Natural killer cell (primary cell): ENCODE measurements around the gene CCKAR. TPM values are rescaled to one million over a fixed set of nuclear protein-coding genes. Genes with fewer than 3 reads are reported as not detected.

Experiments used
- ATAC-seq, 3 donors: fragments of 150-1000 bp in 2 of 3; fragments of 200-7000 bp in 1 of 3; cut with Tn5 transposase; 1 replicate in 1 of 3; 2 replicates in 2 of 3; pipeline ENCODE4 v1.10.0; 2021; ENCODE audit warnings: mild to moderate bottlenecking in 2 of 3, moderate library complexity in 2 of 3
- DNase-seq, 2 donors: peaks; one replicate each; pipeline versions ENCODE4 v3.0.0 to v3.0.0-alpha.2; 2013 to 2021; ENCODE audit warnings: mixed read lengths in 1 of 2
- H3K27ac ChIP-seq: one replicate; pipeline ENCODE4 v1.5.1; 2013; ENCODE audit warnings: mild to moderate bottlenecking, low read length
- H3K27me3 ChIP-seq: one replicate; pipeline ENCODE4 v1.6.1; 2013; ENCODE audit warnings: low read length; ENCODE audit not compliant: control insufficient read depth, insufficient read depth
- H3K36me3 ChIP-seq: one replicate; pipeline ENCODE4 v1.6.1; 2013; ENCODE audit warnings: low read length; ENCODE audit not compliant: control insufficient read depth, insufficient read depth
- H3K4me1 ChIP-seq: one replicate; pipeline ENCODE4 v1.6.1; 2013; ENCODE audit warnings: low read length; ENCODE audit not compliant: control insufficient read depth, insufficient read depth
- H3K4me3 ChIP-seq: one replicate; pipeline ENCODE4 v1.5.1; 2013; ENCODE audit warnings: low read length
- H3K9me3 ChIP-seq: one replicate; pipeline ENCODE4 v1.6.1; 2013; ENCODE audit warnings: low read length; ENCODE audit not compliant: control insufficient read depth, insufficient read depth
- H3K27ac Mint-ChIP-seq, 2 donors: one replicate each; pipeline ENCODE4 v1.8.0; 2022; ENCODE audit warnings: mild to moderate bottlenecking in 2 of 2, mixed read lengths in 2 of 2, moderate library complexity in 1 of 2
- H3K27me3 Mint-ChIP-seq, 2 donors: one replicate each; pipeline ENCODE4 v1.8.0; 2022; ENCODE audit warnings: low read depth in 2 of 2, mixed read lengths in 2 of 2
- H3K36me3 Mint-ChIP-seq: one replicate; pipeline ENCODE4 v1.8.0; 2022; ENCODE audit warnings: mixed read lengths
- H3K4me1 Mint-ChIP-seq, 2 donors: one replicate each; pipeline ENCODE4 v1.8.0; 2022; ENCODE audit warnings: mixed read lengths in 2 of 2
- H3K4me3 Mint-ChIP-seq: one replicate; pipeline ENCODE4 v1.8.0; 2022; ENCODE audit warnings: mild to moderate bottlenecking, moderate library complexity, mixed read lengths
- H3K9me3 Mint-ChIP-seq, 2 donors: one replicate each; pipeline ENCODE4 v1.8.0; 2022; ENCODE audit warnings: mixed read lengths in 2 of 2
- WGBS: methylation state at CpG from one replicate; pipeline ENCODE4 v1.1.7; 2013; ENCODE audit warnings: missing lambda C conversion rate; ENCODE audit not compliant: insufficient coverage; 5-methylcytosine and 5-hydroxymethylcytosine counted together
- intact Hi-C: fragments of 100-400 bp; cut with micrococcal nuclease; formaldehyde crosslinking; loops from one replicate; pipeline ENCODE4 v1.14.2; 2022
- total RNA-seq, 4 donors: library from RNA; stranded (reverse); fragments of 120-200 nt in 1 of 4; gene quantifications; one replicate each; pipeline versions ENCODE4 v1.2.3 to v1.2.4, GENCODE V29; 2013 to 2022
- TF ChIP-seq, protein P1 (sequence below): fragments of 200-600 bp; IDR thresholded peaks from one replicate; pipeline ENCODE4 v1.8.0; 2022; ENCODE audit warnings: antibody characterized with exemption

CCKAR gene
- total RNA-seq, 3 donors from 2014 or later (not counting 1 experiment from before 2014, with no cell fraction given), result not detected

- no peaks in the 10 kb centered on the region for H3K9me3 Mint-ChIP-seq
- no peak overlapping the region for H3K4me3 Mint-ChIP-seq
- WGBS, result 91% methylated on average over 19 of the region's 19 CpGs
- TF ChIP-seq, protein P1, sequence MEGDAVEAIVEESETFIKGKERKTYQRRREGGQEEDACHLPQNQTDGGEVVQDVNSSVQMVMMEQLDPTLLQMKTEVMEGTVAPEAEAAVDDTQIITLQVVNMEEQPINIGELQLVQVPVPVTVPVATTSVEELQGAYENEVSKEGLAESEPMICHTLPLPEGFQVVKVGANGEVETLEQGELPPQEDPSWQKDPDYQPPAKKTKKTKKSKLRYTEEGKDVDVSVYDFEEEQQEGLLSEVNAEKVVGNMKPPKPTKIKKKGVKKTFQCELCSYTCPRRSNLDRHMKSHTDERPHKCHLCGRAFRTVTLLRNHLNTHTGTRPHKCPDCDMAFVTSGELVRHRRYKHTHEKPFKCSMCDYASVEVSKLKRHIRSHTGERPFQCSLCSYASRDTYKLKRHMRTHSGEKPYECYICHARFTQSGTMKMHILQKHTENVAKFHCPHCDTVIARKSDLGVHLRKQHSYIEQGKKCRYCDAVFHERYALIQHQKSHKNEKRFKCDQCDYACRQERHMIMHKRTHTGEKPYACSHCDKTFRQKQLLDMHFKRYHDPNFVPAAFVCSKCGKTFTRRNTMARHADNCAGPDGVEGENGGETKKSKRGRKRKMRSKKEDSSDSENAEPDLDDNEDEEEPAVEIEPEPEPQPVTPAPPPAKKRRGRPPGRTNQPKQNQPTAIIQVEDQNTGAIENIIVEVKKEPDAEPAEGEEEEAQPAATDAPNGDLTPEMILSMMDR, result no peak
- DNase-seq (no peak), ATAC-seq (no peak)
- no peaks in the 10 kb centered on the region for H3K36me3 Mint-ChIP-seq
- no peaks in the 10 kb centered on the region for H3K4me1 Mint-ChIP-seq
- H3K27ac Mint-ChIP-seq, result no peak overlapping the region
- Histone ChIP-seq H3K9me3 (no peaks in the 10 kb centered on the region), H3K4me1 (no peaks in the 10 kb centered on the region), H3K27ac (no peak overlapping the region), H3K27me3 (no peaks in the 10 kb centered on the region), H3K36me3 (no peaks in the 10 kb centered on the region), H3K4me3 (no peak overlapping the region)
- intact Hi-C loops, result no loop called here
- H3K27me3 Mint-ChIP-seq, result peaks cover 17 to 33% of the 10 kb centered on the region in 2 donors
These were observed 941 bp downstream of the CCKAR start for GRCh38 chr4:26489101-26489985.

DNA sequence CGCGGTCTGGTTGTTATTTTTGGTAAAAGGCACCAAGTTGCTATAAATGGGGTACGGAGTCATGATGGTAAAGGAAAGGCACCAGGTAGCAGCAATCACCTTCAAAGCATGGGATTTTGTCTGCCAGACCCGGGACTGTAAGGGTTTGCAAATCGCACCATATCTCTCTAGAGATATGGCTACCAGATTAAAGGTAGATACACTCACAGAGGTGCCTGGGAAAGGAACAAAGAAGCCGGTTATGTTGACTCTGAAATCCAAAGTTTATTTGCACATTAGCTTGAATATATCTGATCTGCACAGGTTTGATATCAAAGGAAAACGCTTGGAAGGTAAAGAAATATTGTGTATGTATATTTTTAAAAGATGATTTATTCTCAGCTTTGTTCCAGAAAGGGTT, 4.6 kb downstream of the CCKAR start:
- Mint-ChIP-seq H3K9me3 (no peaks in the 10 kb centered on the region), H3K27ac (no peak overlapping the region), H3K4me1 (no peaks in the 10 kb centered on the region), H3K27me3 (peaks cover 16 to 18% of the 10 kb centered on the region in 2 donors), H3K4me3 (no peak overlapping the region), H3K36me3 (no peaks in the 10 kb centered on the region)
- Histone ChIP-seq H3K4me3 (no peak overlapping the region), H3K27ac (no peak overlapping the region), H3K27me3 (no peaks in the 10 kb centered on the region), H3K36me3 (no peaks in the 10 kb centered on the region), H3K9me3 (no peaks in the 10 kb centered on the region), H3K4me1 (no peaks in the 10 kb centered on the region)
- TF ChIP-seq, protein P1, result no peak
- WGBS, result 90% methylated on average over 7 of the region's 7 CpGs
- ATAC-seq (no peak), DNase-seq (no peak)
- intact Hi-C loops, result no loop called here

- Histone ChIP-seq H3K4me3 (no peak overlapping the region), H3K27ac (no peak overlapping the region), H3K27me3 (no peaks in the 10 kb centered on the region), H3K9me3 (no peaks in the 10 kb centered on the region), H3K36me3 (no peaks in the 10 kb centered on the region), H3K4me1 (no peaks in the 10 kb centered on the region)
- intact Hi-C loops, result no loop called here
- Mint-ChIP-seq H3K4me1 (no peaks in the 10 kb centered on the region), H3K27ac (no peak overlapping the region), H3K27me3 (peaks cover 14 to 16% of the 10 kb centered on the region in 2 donors), H3K4me3 (no peak overlapping the region), H3K9me3 (no peaks in the 10 kb centered on the region), H3K36me3 (no peaks in the 10 kb centered on the region)
- 85% methylated on average over 5 of the region's 5 CpGs for WGBS
- TF ChIP-seq, protein P1, result no peak
- no peak for DNase-seq
- ATAC-seq, result no peak
These were observed 5.8 kb downstream of the CCKAR start for GRCh38 chr4:26484516-26484915.
